HepG2 (cell line): ENCODE measurements around the gene NIP7. TPM values are rescaled to one million over a fixed set of nuclear protein-coding genes. Genes with fewer than 3 reads are reported as not detected.
A peak's percentile ranks its signal among the peaks of the same experiment; 100 is the strongest.

Experiments
- BHLHE40 ChIP-seq: IDR thresholded peaks from 2 replicates; pipeline ENCODE4 v1.6.1; 2011; ENCODE audit warnings: low read length, improper control_type of control experiment
- KDM5B ChIP-seq: sonication (generic); formaldehyde crosslinking; IDR thresholded peaks from 2 replicates; pipeline ENCODE4 v1.4.0; 2020; ENCODE audit warnings: missing genetic modification reagents, mild to moderate bottlenecking, borderline replicate concordance
- NCOA2 ChIP-seq: sonication (generic); formaldehyde crosslinking; IDR thresholded peaks from 2 replicates; pipeline ENCODE4 v1.8.0; 2022; ENCODE audit warnings: inconsistent platforms
- NFIC ChIP-seq: IDR thresholded peaks from 2 replicates; pipeline ENCODE4 v1.6.1; 2012; ENCODE audit warnings: mild to moderate bottlenecking, low read length, inconsistent platforms
- SMAD1 ChIP-seq: sonication (generic); formaldehyde crosslinking; IDR thresholded peaks from 2 replicates; pipeline ENCODE4 v1.4.0; 2020; ENCODE audit warnings: missing genetic modification reagents, low read depth, mild to moderate bottlenecking, borderline replicate concordance
- SP140L ChIP-seq: sonication (generic); formaldehyde crosslinking; IDR thresholded peaks from 2 replicates; pipeline ENCODE4 v1.4.0; 2020; ENCODE audit warnings: missing genetic modification reagents, borderline replicate concordance
- SPEN ChIP-seq: sonication (generic); formaldehyde crosslinking; IDR thresholded peaks from 2 replicates; pipeline ENCODE4 v1.5.1; 2020; ENCODE audit warnings: low read depth, mild to moderate bottlenecking, missing genetic modification reagents
- ZKSCAN1 ChIP-seq: fragments of 150-350 bp; IDR thresholded peaks from 2 replicates; pipeline ENCODE4 v1.6.1; 2014; ENCODE audit warnings: low read length
- ZNF136 ChIP-seq: sonication (generic); formaldehyde crosslinking; IDR thresholded peaks from 2 replicates; pipeline ENCODE4 v1.8.1; 2022; ENCODE audit warnings: low read depth, mild to moderate bottlenecking, moderate library complexity, missing genetic modification reagents
- ZNF251 ChIP-seq: sonication (generic); formaldehyde crosslinking; IDR thresholded peaks from 2 replicates; pipeline ENCODE4 v1.9.0; 2021; ENCODE audit warnings: mild to moderate bottlenecking, missing genetic modification reagents
- ZNF3 ChIP-seq: IDR thresholded peaks from 2 replicates; pipeline ENCODE4 v1.7.0; 2017; ENCODE audit warnings: inconsistent platforms
- ZNF326 ChIP-seq: sonication (generic); formaldehyde crosslinking; IDR thresholded peaks from 2 replicates; pipeline ENCODE4 v1.4.0; 2020; ENCODE audit warnings: missing genetic modification reagents, borderline replicate concordance
- ZNF34 ChIP-seq: sonication (generic); formaldehyde crosslinking; IDR thresholded peaks from 2 replicates; pipeline ENCODE4 v1.4.0; 2020; ENCODE audit warnings: mild to moderate bottlenecking, missing genetic modification reagents, borderline replicate concordance
- ZNF468 ChIP-seq: sonication (generic); formaldehyde crosslinking; IDR thresholded peaks from 2 replicates; pipeline ENCODE4 v1.8.0; 2022; ENCODE audit warnings: mild to moderate bottlenecking, moderate library complexity, missing genetic modification reagents
- ZNF569 ChIP-seq: sonication (generic); formaldehyde crosslinking; IDR thresholded peaks from 2 replicates; pipeline ENCODE4 v1.5.0; 2020; ENCODE audit warnings: mild to moderate bottlenecking, missing genetic modification reagents, moderate library complexity, borderline replicate concordance
- ZNF672 ChIP-seq: sonication (generic); formaldehyde crosslinking; IDR thresholded peaks from 2 replicates; pipeline ENCODE4 v1.8.1; 2022; ENCODE audit warnings: missing genetic modification reagents
- ZNF777 ChIP-seq: sonication (generic); formaldehyde crosslinking; IDR thresholded peaks from 2 replicates; pipeline ENCODE4 v1.4.0; 2020; ENCODE audit warnings: missing genetic modification reagents
- polyA plus RNA-seq, 8 experiments: library from polyadenylated mRNA; depleted of rRNA in 3 of 8; stranded (reverse) in 7 of 8; unstranded in 1 of 8; fragments of >200 nt; fragmentation: Illumina TruSeq in 4 of 8; extraction: Trizol in 4 of 8; gene quantifications; 2 replicates each; pipeline versions ENCODE4 v1.2.1 to v1.2.3, GENCODE V29; 2011 to 2016; ENCODE audit warnings: low read depth in 4 of 8, missing spikeins in 1 of 8, mixed read lengths in 1 of 8; ENCODE audit not compliant: insufficient read depth in 1 of 8
- total RNA-seq, 5 experiments: library from RNA; depleted of rRNA; stranded (reverse); fragments of >200 nt; fragmentation: Illumina TruSeq; extraction: Trizol; gene quantifications; 2 replicates each; pipeline ENCODE4 v1.2.3, GENCODE V29; 2016; ENCODE audit warnings: low read depth in 1 of 5
- TF ChIP-seq, protein P1 (sequence below): IDR thresholded peaks from 2 replicates; pipeline ENCODE4 v1.6.1; 2018; ENCODE audit warnings: missing genetic modification reagents
- TF ChIP-seq, protein P2 (sequence below): sonication (generic); formaldehyde crosslinking; IDR thresholded peaks from 2 replicates; pipeline ENCODE4 v1.5.0; 2020; ENCODE audit warnings: mild to moderate bottlenecking, missing genetic modification reagents
- TF ChIP-seq, protein P3 (sequence below): sonication (generic); formaldehyde crosslinking; IDR thresholded peaks from 2 replicates; pipeline ENCODE4 v1.5.0; 2020; ENCODE audit warnings: mild to moderate bottlenecking, missing genetic modification reagents
- TF ChIP-seq, protein P4 (sequence below): sonication (generic); formaldehyde crosslinking; IDR thresholded peaks from 2 replicates; pipeline ENCODE4 v1.4.0; 2020; ENCODE audit warnings: missing genetic modification reagents; ENCODE audit errors: not compliant biosample characterization
- TF ChIP-seq, protein P5 (sequence below): sonication (generic); formaldehyde crosslinking; IDR thresholded peaks from 2 replicates; pipeline ENCODE4 v1.8.0; 2022; ENCODE audit warnings: missing genetic modification reagents, low read depth, mild to moderate bottlenecking, borderline replicate concordance
- TF ChIP-seq, protein P6 (sequence below): sonication (generic); IDR thresholded peaks from 2 replicates; pipeline ENCODE4 v1.6.1; 2016; ENCODE audit warnings: low read depth, borderline replicate concordance

The NIP7 gene
- total and polyA plus RNA-seq, 2 of the 13 experiments (the other 11 are each of a cell fraction or from before 2014, with no cell fraction given) = 15.3 to 114 TPM

DNA sequence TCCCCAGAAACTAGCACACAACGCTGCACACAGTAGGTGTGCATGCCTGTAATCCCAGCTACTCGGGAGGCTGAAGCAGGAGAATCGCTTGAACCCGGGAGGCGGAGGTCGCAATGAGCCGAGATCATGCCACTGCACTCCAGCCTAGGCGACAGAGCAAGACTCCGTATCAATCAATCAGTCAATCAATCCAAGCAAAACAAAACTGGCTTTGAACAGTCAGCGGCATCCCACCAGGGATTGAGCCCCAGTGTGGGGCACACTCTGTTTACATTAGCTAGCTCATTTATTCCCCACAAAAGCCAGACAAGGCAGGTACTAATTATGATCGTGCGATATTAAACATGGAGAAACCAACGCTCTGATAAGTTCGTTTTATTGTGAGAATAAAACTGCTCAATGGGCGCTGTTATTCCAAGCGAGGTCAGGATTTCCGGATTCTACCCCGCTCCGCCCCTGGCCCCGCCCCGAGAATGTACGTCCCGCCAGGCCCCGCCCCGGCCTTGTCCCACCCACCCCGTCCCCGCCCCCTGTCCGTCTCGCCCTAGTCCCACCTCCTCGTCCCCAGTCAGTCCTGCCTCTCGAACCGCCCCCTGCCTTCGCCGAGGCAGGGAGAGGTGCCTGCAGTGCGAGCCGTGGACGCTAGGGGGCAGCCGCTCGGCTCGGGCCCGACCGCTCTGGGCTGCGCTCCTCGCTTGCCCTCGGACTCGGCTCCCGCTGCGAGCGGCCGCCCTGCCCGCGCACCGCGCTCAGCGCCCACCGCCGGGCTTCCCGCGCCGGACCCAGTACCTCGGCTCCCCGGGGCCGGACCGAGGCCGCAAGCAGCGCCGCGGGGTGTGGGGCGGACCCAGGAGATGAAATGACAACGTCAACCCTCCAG lies 28.7 kb upstream of the NIP7 start, which contains the start of gene VPS4A (continued):
- TF ChIP-seq, protein P1, sequence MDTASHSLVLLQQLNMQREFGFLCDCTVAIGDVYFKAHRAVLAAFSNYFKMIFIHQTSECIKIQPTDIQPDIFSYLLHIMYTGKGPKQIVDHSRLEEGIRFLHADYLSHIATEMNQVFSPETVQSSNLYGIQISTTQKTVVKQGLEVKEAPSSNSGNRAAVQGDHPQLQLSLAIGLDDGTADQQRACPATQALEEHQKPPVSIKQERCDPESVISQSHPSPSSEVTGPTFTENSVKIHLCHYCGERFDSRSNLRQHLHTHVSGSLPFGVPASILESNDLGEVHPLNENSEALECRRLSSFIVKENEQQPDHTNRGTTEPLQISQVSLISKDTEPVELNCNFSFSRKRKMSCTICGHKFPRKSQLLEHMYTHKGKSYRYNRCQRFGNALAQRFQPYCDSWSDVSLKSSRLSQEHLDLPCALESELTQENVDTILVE (CRISPR knock-in tag) = no peak; the same call in 1 of the 2 replicates
- TF ChIP-seq, protein P2, sequence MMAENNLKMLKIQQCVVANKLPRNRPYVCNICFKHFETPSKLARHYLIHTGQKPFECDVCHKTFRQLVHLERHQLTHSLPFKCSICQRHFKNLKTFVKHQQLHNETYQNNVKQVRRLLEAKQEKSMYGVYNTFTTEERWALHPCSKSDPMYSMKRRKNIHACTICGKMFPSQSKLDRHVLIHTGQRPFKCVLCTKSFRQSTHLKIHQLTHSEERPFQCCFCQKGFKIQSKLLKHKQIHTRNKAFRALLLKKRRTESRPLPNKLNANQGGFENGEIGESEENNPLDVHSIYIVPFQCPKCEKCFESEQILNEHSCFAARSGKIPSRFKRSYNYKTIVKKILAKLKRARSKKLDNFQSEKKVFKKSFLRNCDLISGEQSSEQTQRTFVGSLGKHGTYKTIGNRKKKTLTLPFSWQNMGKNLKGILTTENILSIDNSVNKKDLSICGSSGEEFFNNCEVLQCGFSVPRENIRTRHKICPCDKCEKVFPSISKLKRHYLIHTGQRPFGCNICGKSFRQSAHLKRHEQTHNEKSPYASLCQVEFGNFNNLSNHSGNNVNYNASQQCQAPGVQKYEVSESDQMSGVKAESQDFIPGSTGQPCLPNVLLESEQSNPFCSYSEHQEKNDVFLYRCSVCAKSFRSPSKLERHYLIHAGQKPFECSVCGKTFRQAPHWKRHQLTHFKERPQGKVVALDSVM (CRISPR knock-in tag) = no peak; the same call in none of the 2 replicates
- TF ChIP-seq ZNF468 (no peak), ZNF251 (CRISPR knock-in tag) (no peak), SMAD1 (CRISPR knock-in tag) (no peak), ZNF326 (CRISPR knock-in tag) (no peak), ZNF34 (CRISPR knock-in tag) (no peak; the same call in 1 of the 2 replicates), ZKSCAN1 (peak; percentile 93), ZNF136 (no peak), ZNF672 (0 out of 2 replicates have a peak, but pooled peaks have one; percentile 82), BHLHE40 (peak; percentile 45; the same call in 1 of the 2 replicates), ZNF777 (CRISPR knock-in tag) (no peak), ZNF3 (CRISPR knock-in tag) (no peak; the same call in 1 of the 2 replicates), NCOA2 (CRISPR knock-in tag) (no peak), ZNF569 (CRISPR knock-in tag) (no peak), NFIC (no peak), SPEN (CRISPR knock-in tag) (peak; percentile 89), SP140L (CRISPR knock-in tag) (peak; percentile 53; the same call in 1 of the 2 replicates), KDM5B (CRISPR knock-in tag) (0 out of 2 replicates have a peak, but pooled peaks have one; percentile 11)
- TF ChIP-seq, protein P3, sequence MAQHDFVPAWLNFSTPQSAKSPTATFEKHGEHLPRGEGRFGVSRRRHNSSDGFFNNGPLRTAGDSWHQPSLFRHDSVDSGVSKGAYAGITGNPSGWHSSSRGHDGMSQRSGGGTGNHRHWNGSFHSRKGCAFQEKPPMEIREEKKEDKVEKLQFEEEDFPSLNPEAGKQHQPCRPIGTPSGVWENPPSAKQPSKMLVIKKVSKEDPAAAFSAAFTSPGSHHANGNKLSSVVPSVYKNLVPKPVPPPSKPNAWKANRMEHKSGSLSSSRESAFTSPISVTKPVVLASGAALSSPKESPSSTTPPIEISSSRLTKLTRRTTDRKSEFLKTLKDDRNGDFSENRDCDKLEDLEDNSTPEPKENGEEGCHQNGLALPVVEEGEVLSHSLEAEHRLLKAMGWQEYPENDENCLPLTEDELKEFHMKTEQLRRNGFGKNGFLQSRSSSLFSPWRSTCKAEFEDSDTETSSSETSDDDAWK (CRISPR knock-in tag) = no peak
- TF ChIP-seq, protein P4, sequence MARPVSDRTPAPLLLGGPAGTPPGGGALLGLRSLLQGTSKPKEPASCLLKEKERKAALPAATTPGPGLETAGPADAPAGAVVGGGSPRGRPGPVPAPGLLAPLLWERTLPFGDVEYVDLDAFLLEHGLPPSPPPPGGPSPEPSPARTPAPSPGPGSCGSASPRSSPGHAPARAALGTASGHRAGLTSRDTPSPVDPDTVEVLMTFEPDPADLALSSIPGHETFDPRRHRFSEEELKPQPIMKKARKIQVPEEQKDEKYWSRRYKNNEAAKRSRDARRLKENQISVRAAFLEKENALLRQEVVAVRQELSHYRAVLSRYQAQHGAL = no peak
- TF ChIP-seq, protein P5, sequence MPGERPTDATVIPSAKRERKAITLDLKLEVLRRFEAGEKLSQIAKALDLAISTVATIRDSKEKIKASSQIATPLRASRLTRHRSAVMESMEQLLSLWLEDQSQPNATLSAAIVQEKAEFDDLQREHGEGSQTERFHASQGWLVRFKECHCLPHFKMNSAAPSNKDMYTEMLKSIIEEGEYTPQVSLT (CRISPR knock-in tag) = no peak
- TF ChIP-seq, protein P6, sequence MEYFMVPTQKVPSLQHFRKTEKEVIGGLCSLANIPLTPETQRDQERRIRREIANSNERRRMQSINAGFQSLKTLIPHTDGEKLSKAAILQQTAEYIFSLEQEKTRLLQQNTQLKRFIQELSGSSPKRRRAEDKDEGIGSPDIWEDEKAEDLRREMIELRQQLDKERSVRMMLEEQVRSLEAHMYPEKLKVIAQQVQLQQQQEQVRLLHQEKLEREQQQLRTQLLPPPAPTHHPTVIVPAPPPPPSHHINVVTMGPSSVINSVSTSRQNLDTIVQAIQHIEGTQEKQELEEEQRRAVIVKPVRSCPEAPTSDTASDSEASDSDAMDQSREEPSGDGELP = peak; percentile 26; the same call in 1 of the 2 replicates
